Colonic mucosa (tissue), 4 donors: ENCODE results near the gene CKAP4. TPM values are rescaled to one million over a fixed set of nuclear protein-coding genes. Genes with fewer than 3 reads are reported as not detected.

Experiments used
- DNase-seq: peaks from one replicate; pipeline ENCODE4 v3.0.0-alpha.2; 2020
- H3K27ac ChIP-seq: fragments of 200-600 bp; one replicate; pipeline ENCODE4 v1.8.0; 2021
- H3K27me3 ChIP-seq: fragments of 200-600 bp; one replicate; pipeline ENCODE4 v1.8.0; 2021
- H3K36me3 ChIP-seq: fragments of 200-600 bp; one replicate; pipeline ENCODE4 v1.8.0; 2021
- H3K4me1 ChIP-seq: fragments of 200-600 bp; one replicate; pipeline ENCODE4 v1.8.0; 2021; ENCODE audit warnings: mild to moderate bottlenecking
- H3K4me3 ChIP-seq: fragments of 200-600 bp; one replicate; pipeline ENCODE4 v1.8.0; 2021
- H3K9ac ChIP-seq, 2 donors: one replicate each; pipeline ENCODE4 v1.7.0; 2013; ENCODE audit warnings: control low read depth in 2 of 2, low read depth in 2 of 2, low read length in 2 of 2
- H3K9me3 ChIP-seq: fragments of 200-600 bp; one replicate; pipeline ENCODE4 v1.8.0; 2021
- CTCF ChIP-seq: fragments of 200-600 bp; IDR thresholded peaks from one replicate; pipeline ENCODE4 v1.8.0; 2022; ENCODE audit warnings: antibody characterized with exemption, mild to moderate bottlenecking
- intact Hi-C: fragments of 100-400 bp; cut with DNase I; formaldehyde crosslinking; loops from one replicate; pipeline ENCODE4 v1.14.1; 2022
- total RNA-seq, 2 donors: library from RNA; stranded (reverse); fragmentation: NEBNext Ultra II Directional in 1 of 2; extraction: Animal tissue kit (Norgen Biotek cat#: 25700) in 1 of 2; gene quantifications; one replicate each; pipeline ENCODE4 v1.2.1, GENCODE V29; 2021
- donor health status: healthy.
- donor health status: DM: no; HTN: no; CAD: no.
- donor health status: DM: no; HTN: no; CAD: no.

Gene CKAP4
- total RNA-seq, 2 donors from 2014 or later, result 91.0 to 148 TPM

- no peaks in the 10 kb centered on the region for H3K9me3 ChIP-seq
- no peaks in the 10 kb centered on the region for H3K27me3 ChIP-seq
- intact Hi-C loops, result no loop called here
- DNase-seq, result no peak
- H3K4me1 ChIP-seq, result no peaks in the 10 kb centered on the region
- no peak overlapping the region for H3K9ac ChIP-seq
- TF ChIP-seq CTCF, result no peak
- H3K27ac ChIP-seq, result no peak overlapping the region
- no peaks in the 10 kb centered on the region for H3K36me3 ChIP-seq
- no peak overlapping the region for H3K4me3 ChIP-seq
These were observed 27.3 kb downstream of the CKAP4 start for GRCh38 chr12:106220536-106220935.

GRCh38 chr12:106219043-106219442, 28.8 kb downstream of the CKAP4 start:
- no peaks in the 10 kb centered on the region for H3K27me3 ChIP-seq
- intact Hi-C loops, result no loop called here
- H3K9me3 ChIP-seq, result no peaks in the 10 kb centered on the region
- no peak overlapping the region for H3K4me3 ChIP-seq
- no peak for DNase-seq
- no peaks in the 10 kb centered on the region for H3K4me1 ChIP-seq
- H3K36me3 ChIP-seq, result no peaks in the 10 kb centered on the region
- H3K9ac ChIP-seq, result no peak overlapping the region
- TF ChIP-seq CTCF, result no peak
- no peak overlapping the region for H3K27ac ChIP-seq

GRCh38 chr12:106217706-106218105, 30.1 kb downstream of the CKAP4 start:
- Histone ChIP-seq H3K9ac (no peak overlapping the region), H3K4me1 (no peaks in the 10 kb centered on the region), H3K4me3 (no peak overlapping the region), H3K27me3 (no peaks in the 10 kb centered on the region), H3K36me3 (no peaks in the 10 kb centered on the region), H3K27ac (no peak overlapping the region), H3K9me3 (no peaks in the 10 kb centered on the region)
- no peak for DNase-seq
- intact Hi-C loops, result no loop called here
- TF ChIP-seq CTCF, result no peak

- DNase-seq, result no peak
- no peak for TF ChIP-seq CTCF
- H3K36me3 ChIP-seq, result no peaks in the 10 kb centered on the region
- no peak overlapping the region for H3K9ac ChIP-seq
- no peak overlapping the region for H3K27ac ChIP-seq
- no peak overlapping the region for H3K4me3 ChIP-seq
- H3K4me1 ChIP-seq, result no peaks in the 10 kb centered on the region
- no peaks in the 10 kb centered on the region for H3K27me3 ChIP-seq
- no peaks in the 10 kb centered on the region for H3K9me3 ChIP-seq
- intact Hi-C loops, result no loop called here
These were observed 33.2 kb downstream of the CKAP4 start for GRCh38 chr12:106214571-106214970.

GRCh38 chr12:106213662-106214061, 34.2 kb downstream of the CKAP4 start:
- no peak overlapping the region for H3K27ac ChIP-seq
- intact Hi-C loops, result no loop called here
- no peak for TF ChIP-seq CTCF

GRCh38 chr12:106211973-106212372, 35.8 kb downstream of the CKAP4 start:
- H3K9ac ChIP-seq, result no peak overlapping the region
- H3K4me3 ChIP-seq, result no peak overlapping the region
- no peak for DNase-seq
- intact Hi-C loops, result no loop called here
- no peaks in the 10 kb centered on the region for H3K4me1 ChIP-seq
- TF ChIP-seq CTCF, result no peak
- H3K9me3 ChIP-seq, result no peaks in the 10 kb centered on the region
- H3K27ac ChIP-seq, result no peak overlapping the region
- H3K36me3 ChIP-seq, result no peaks in the 10 kb centered on the region
- H3K27me3 ChIP-seq, result no peaks in the 10 kb centered on the region

More at GRCh38 chr12:106213662-106214061, 34.2 kb downstream of the CKAP4 start:
- H3K27me3 ChIP-seq, result no peaks in the 10 kb centered on the region
- H3K9ac ChIP-seq, result no peak overlapping the region
- no peaks in the 10 kb centered on the region for H3K9me3 ChIP-seq
- H3K36me3 ChIP-seq, result no peaks in the 10 kb centered on the region
- no peaks in the 10 kb centered on the region for H3K4me1 ChIP-seq
- no peak for DNase-seq
- no peak overlapping the region for H3K4me3 ChIP-seq
